Measurements from ENCODE around the gene KHDRBS1.

DNA sequence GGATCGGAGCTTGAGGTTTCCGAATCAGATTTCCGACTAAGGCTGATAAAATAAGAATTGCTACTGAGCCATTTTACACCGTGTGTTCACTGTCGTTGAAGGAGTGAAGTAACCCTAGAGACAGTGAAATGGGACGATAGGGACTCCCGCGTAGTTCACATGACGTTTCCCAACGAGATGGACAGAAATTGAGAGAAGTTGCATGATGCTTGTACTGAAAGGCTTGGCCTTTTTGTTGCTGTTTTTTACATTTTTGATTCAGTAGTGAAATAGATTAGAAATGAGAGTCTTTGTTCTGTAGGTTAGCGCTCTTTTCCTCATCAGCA, 1.2 kb downstream of the KHDRBS1 start:
- TF ChIP-seq GATA2 (IDR thresholded peaks at IDR 0.05; ENCODE audit: low read depth, low read length) = no peak
- no peak for TF ChIP-seq GATA3 (IDR thresholded peaks at IDR 0.05; ENCODE audit: low read depth, low read length)

All from SH-SY5Y (cell line).